K562 (cell line): ENCODE results near the gene EMID1.

ENCODE experiments used
- CBFB ChIP-seq: sonication (generic); formaldehyde crosslinking; IDR thresholded peaks from 2 replicates; pipeline ENCODE4 v1.4.0; 2020; ENCODE audit warnings: mild to moderate bottlenecking, missing genetic modification reagents
- EP300 ChIP-seq: IDR thresholded peaks from 2 replicates; pipeline ENCODE4 v1.6.1; 2012; ENCODE audit warnings: low read length, improper control_type of control experiment
- GTF2F1 ChIP-seq: IDR thresholded peaks from 2 replicates; pipeline ENCODE4 v1.6.1; 2011; ENCODE audit warnings: low read depth, low read length, improper control_type of control experiment
- HNRNPH1 ChIP-seq: fragments of 200-400 bp; formaldehyde crosslinking; optimal IDR thresholded peaks from 2 replicates; pipeline ENCODE3; 2017; ENCODE audit warnings: low read depth, mild to moderate bottlenecking, low read length, moderate library complexity
- JUND ChIP-seq, 2 experiments: IDR thresholded peaks; 2 replicates in 1 of 2; 3 replicates in 1 of 2; pipeline ENCODE4 v1.6.1; 2011; ENCODE audit warnings: borderline replicate concordance in 2 of 2, low read depth in 2 of 2, low read length in 2 of 2, improper control_type of control experiment in 1 of 2, missing biosample characterization in 1 of 2, missing genetic modification characterization in 1 of 2, missing genetic modification reagents in 1 of 2
- MTA3 ChIP-seq: fragments of 450-650 bp; formaldehyde crosslinking; IDR thresholded peaks from 2 replicates; pipeline ENCODE4 v1.6.1; 2017; ENCODE audit warnings: mild to moderate bottlenecking, borderline replicate concordance
- POLR2G ChIP-seq: fragments of 200-400 bp; formaldehyde crosslinking; IDR thresholded peaks from 2 replicates; pipeline ENCODE4 v1.6.1; 2017; ENCODE audit warnings: low read depth, mild to moderate bottlenecking, antibody characterized with exemption, low read length, moderate library complexity
- STAG1 ChIP-seq: sonication (generic); formaldehyde crosslinking; IDR thresholded peaks from 2 replicates; pipeline ENCODE4 v1.5.0; 2020; ENCODE audit warnings: missing genetic modification reagents, borderline replicate concordance
- ZFP91 ChIP-seq: sonication (generic); formaldehyde crosslinking; IDR thresholded peaks from 2 replicates; pipeline ENCODE4 v1.8.0; 2022; ENCODE audit warnings: mild to moderate bottlenecking, missing genetic modification reagents
- ZNF217 ChIP-seq: sonication (generic); formaldehyde crosslinking; IDR thresholded peaks from 2 replicates; pipeline ENCODE4 v1.8.0; 2022; ENCODE audit warnings: mild to moderate bottlenecking, missing genetic modification reagents
- ZSCAN29 ChIP-seq: fragments of 450-650 bp; IDR thresholded peaks from 2 replicates; pipeline ENCODE4 v1.6.1; 2017
- TF ChIP-seq, protein P1 (sequence below), 3 experiments: IDR thresholded peaks in 2 of 3; conservative IDR thresholded peaks in 1 of 3; 2 replicates each; pipeline ENCODE4 v1.5.1; 2011 to 2012; ENCODE audit warnings: low read length in 3 of 3, mild to moderate bottlenecking in 3 of 3, control low read depth in 2 of 3, improper control_type of control experiment in 1 of 3, inconsistent platforms in 1 of 3, low read depth in 1 of 3, mixed read lengths in 1 of 3, moderate library complexity in 1 of 3; ENCODE audit not compliant: insufficient read depth in 2 of 3
- TF ChIP-seq, protein P2 (sequence below): IDR thresholded peaks from 3 replicates; pipeline ENCODE4 v1.6.1; 2011; ENCODE audit warnings: borderline replicate concordance, mild to moderate bottlenecking, moderate library complexity; ENCODE audit not compliant: insufficient read length; ENCODE audit errors: extremely low read depth
- TF ChIP-seq, protein P3 (sequence below), 2 experiments: IDR thresholded peaks; 2 replicates each; pipeline ENCODE4 v1.6.1; 2012; ENCODE audit warnings: improper control_type of control experiment in 2 of 2, low read depth in 2 of 2, low read length in 2 of 2, borderline replicate concordance in 1 of 2

GRCh38 chr22:29277927-29278326 is 72.2 kb downstream of the EMID1 start:
- TF ChIP-seq HNRNPH1 = no peak
- TF ChIP-seq, protein P1, sequence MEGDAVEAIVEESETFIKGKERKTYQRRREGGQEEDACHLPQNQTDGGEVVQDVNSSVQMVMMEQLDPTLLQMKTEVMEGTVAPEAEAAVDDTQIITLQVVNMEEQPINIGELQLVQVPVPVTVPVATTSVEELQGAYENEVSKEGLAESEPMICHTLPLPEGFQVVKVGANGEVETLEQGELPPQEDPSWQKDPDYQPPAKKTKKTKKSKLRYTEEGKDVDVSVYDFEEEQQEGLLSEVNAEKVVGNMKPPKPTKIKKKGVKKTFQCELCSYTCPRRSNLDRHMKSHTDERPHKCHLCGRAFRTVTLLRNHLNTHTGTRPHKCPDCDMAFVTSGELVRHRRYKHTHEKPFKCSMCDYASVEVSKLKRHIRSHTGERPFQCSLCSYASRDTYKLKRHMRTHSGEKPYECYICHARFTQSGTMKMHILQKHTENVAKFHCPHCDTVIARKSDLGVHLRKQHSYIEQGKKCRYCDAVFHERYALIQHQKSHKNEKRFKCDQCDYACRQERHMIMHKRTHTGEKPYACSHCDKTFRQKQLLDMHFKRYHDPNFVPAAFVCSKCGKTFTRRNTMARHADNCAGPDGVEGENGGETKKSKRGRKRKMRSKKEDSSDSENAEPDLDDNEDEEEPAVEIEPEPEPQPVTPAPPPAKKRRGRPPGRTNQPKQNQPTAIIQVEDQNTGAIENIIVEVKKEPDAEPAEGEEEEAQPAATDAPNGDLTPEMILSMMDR (IDR thresholded peaks at IDR 0.05 in 2 of 3, conservative IDR thresholded peaks at IDR 0.05 in 1 of 3; ENCODE audit: insufficient read depth in 2 of 3, low read depth in 1 of 3, low read length in 3 of 3) = no peak
- TF ChIP-seq, protein P2, sequence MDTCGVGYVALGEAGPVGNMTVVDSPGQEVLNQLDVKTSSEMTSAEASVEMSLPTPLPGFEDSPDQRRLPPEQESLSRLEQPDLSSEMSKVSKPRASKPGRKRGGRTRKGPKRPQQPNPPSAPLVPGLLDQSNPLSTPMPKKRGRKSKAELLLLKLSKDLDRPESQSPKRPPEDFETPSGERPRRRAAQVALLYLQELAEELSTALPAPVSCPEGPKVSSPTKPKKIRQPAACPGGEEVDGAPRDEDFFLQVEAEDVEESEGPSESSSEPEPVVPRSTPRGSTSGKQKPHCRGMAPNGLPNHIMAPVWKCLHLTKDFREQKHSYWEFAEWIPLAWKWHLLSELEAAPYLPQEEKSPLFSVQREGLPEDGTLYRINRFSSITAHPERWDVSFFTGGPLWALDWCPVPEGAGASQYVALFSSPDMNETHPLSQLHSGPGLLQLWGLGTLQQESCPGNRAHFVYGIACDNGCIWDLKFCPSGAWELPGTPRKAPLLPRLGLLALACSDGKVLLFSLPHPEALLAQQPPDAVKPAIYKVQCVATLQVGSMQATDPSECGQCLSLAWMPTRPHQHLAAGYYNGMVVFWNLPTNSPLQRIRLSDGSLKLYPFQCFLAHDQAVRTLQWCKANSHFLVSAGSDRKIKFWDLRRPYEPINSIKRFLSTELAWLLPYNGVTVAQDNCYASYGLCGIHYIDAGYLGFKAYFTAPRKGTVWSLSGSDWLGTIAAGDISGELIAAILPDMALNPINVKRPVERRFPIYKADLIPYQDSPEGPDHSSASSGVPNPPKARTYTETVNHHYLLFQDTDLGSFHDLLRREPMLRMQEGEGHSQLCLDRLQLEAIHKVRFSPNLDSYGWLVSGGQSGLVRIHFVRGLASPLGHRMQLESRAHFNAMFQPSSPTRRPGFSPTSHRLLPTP = no peak
- TF ChIP-seq GTF2F1 = no peak
- TF ChIP-seq CBFB (CRISPR knock-in tag) = no peak
- TF ChIP-seq, protein P3, sequence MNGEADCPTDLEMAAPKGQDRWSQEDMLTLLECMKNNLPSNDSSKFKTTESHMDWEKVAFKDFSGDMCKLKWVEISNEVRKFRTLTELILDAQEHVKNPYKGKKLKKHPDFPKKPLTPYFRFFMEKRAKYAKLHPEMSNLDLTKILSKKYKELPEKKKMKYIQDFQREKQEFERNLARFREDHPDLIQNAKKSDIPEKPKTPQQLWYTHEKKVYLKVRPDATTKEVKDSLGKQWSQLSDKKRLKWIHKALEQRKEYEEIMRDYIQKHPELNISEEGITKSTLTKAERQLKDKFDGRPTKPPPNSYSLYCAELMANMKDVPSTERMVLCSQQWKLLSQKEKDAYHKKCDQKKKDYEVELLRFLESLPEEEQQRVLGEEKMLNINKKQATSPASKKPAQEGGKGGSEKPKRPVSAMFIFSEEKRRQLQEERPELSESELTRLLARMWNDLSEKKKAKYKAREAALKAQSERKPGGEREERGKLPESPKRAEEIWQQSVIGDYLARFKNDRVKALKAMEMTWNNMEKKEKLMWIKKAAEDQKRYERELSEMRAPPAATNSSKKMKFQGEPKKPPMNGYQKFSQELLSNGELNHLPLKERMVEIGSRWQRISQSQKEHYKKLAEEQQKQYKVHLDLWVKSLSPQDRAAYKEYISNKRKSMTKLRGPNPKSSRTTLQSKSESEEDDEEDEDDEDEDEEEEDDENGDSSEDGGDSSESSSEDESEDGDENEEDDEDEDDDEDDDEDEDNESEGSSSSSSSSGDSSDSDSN (IDR thresholded peaks at IDR 0.05; ENCODE audit: borderline replicate concordance in 1 of 2, low read depth in 2 of 2, low read length in 2 of 2) = no peak
- no peak for TF ChIP-seq MTA3
- no peak for TF ChIP-seq JUND (IDR thresholded peaks at IDR 0.05; ENCODE audit: borderline replicate concordance, low read depth, low read length)
- no peak for TF ChIP-seq JUND (tag; IDR thresholded peaks at IDR 0.05; ENCODE audit: borderline replicate concordance, low read depth, low read length)
- TF ChIP-seq POLR2G = no peak
- no peak for TF ChIP-seq EP300
- no peak for TF ChIP-seq ZFP91 (CRISPR knock-in tag)
- TF ChIP-seq ZSCAN29 = no peak
- TF ChIP-seq STAG1 (CRISPR knock-in tag) = no peak
- TF ChIP-seq ZNF217 (CRISPR knock-in tag) = no peak
